Measurements from ENCODE around the gene ZFYVE28. TPM values are rescaled to one million over a fixed set of nuclear protein-coding genes. Genes with fewer than 3 reads are reported as not detected.

The ZFYVE28 gene
- total RNA-seq, 5 donors from 2014 or later (not counting 1 experiment from before 2014, with no cell fraction given) = 33.4 to 56.2 (median 45.4) TPM

- peaks cover 0 to 32% of the 10 kb centered on the region in 2 experiments for H3K4me1 ChIP-seq (ENCODE audit: control insufficient read depth in 1 of 2, extremely low read depth in 1 of 2, insufficient read depth in 2 of 2, low read length in 2 of 2)
- H3K27ac ChIP-seq (ENCODE audit: low read length) = no peak overlapping the region
- Mint-ChIP-seq H3K4me1 (peaks cover 5 to 16% (median 11%) of the 10 kb centered on the region in 3 donors), H3K9me3 (no peaks in the 10 kb centered on the region), H3K4me3 (no peak overlapping the region), H3K27me3 (no peaks in the 10 kb centered on the region), H3K36me3 (peaks cover 17% of the 10 kb centered on the region), H3K27ac (no peak overlapping the region)
- ATAC-seq (replicated peaks in 1 of 4) (no peak), DNase-seq (peak in 4 of 35 experiments; percentile 0 to 21 (median 0))
- peaks cover 16 to 77% of the 10 kb centered on the region in 2 donors for H3K36me3 ChIP-seq (ENCODE audit: control insufficient read depth in 2 of 2, extremely low read depth in 1 of 2, insufficient read depth in 1 of 2, low read length in 1 of 2)
- H3K9me3 ChIP-seq = no peaks in the 10 kb centered on the region
- H3K27me3 ChIP-seq (replicated peaks in 1 of 2; ENCODE audit: control insufficient read depth in 2 of 2, extremely low read depth in 1 of 2, insufficient read depth in 2 of 2, low read length in 1 of 2) = no peaks in the 10 kb centered on the region
- ChIA-PET POLR2A (interaction anchor here in 1 of 2 donors (0.7 kb wide), 1 partner anchor 72 kb away, joined by 3 read pairs; no protein-coding TSS in a partner anchor), CTCF (no interaction called here)
- H3K4me3 ChIP-seq (ENCODE audit: control insufficient read depth in 1 of 2, extremely low read depth in 1 of 2, low read length in 1 of 2) = no peak overlapping the region
- WGBS (ENCODE audit: insufficient coverage) = 95% methylated on average over 10 of the region's 32 CpGs
Measured at GRCh38 chr4:2254665-2255500, 163.6 kb downstream of the ZFYVE28 start.

- Histone ChIP-seq H3K27ac (ENCODE audit: low read length) (no peak overlapping the region), H3K4me3 (ENCODE audit: control insufficient read depth in 1 of 2, extremely low read depth in 1 of 2, low read length in 1 of 2) (no peak overlapping the region), H3K9me3 (no peaks in the 10 kb centered on the region), H3K27me3 (replicated peaks in 1 of 2; ENCODE audit: control insufficient read depth in 2 of 2, extremely low read depth in 1 of 2, insufficient read depth in 2 of 2, low read length in 1 of 2) (no peaks in the 10 kb centered on the region), H3K36me3 (ENCODE audit: control insufficient read depth in 2 of 2, extremely low read depth in 1 of 2, insufficient read depth in 1 of 2, low read length in 1 of 2) (peaks cover 22 to 73% of the 10 kb centered on the region in 2 donors), H3K4me1 (ENCODE audit: control insufficient read depth in 1 of 2, extremely low read depth in 1 of 2, insufficient read depth in 2 of 2, low read length in 2 of 2) (peaks cover 0 to 17% of the 10 kb centered on the region in 2 experiments)
- H3K36me3 Mint-ChIP-seq = peaks cover 17% of the 10 kb centered on the region
- H3K27me3 Mint-ChIP-seq = no peaks in the 10 kb centered on the region
- ChIA-PET CTCF (no interaction called here), POLR2A (no interaction called here)
- WGBS (ENCODE audit: insufficient coverage) = 92% methylated on average over 28 of the region's 32 CpGs
- no peaks in the 10 kb centered on the region for H3K9me3 Mint-ChIP-seq
- H3K4me3 Mint-ChIP-seq = no peak overlapping the region
- DNase-seq (peak in 2 of 35 experiments; percentile 1 to 3), ATAC-seq (replicated peaks in 1 of 4) (no peak)
- H3K27ac Mint-ChIP-seq = no peak overlapping the region
- H3K4me1 Mint-ChIP-seq = peaks cover 3 to 12% (median 11%) of the 10 kb centered on the region in 3 donors
Measured at GRCh38 chr4:2253160-2254084, 165.0 kb downstream of the ZFYVE28 start.

DNA sequence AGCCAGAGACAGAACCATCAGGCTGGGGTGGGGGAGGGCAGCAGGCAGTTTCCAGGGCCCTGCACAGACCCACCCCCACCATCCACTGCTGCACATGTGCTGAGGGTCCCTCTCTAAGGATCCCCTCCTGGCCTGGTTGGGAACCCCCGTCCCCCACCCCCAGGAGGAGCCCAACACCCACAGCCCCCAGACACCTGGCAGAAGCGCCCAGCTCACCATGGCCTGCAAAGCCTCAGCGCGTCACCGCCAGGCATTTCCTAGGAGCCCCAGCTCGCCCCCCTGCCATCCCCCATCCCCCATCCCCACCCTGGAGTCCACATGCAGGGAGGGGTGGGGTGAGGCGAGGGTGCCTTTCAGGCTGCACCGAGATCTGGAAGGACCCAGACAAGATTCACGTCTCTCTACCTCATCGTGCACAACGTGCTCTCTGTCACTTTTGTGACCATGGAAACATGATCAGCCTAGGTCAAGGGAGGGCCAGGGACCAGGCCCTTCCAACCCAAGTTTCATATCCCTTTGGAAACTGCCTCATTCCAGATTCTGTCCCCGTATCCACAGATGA is 165.8 kb downstream of the ZFYVE28 start:
- H3K36me3 ChIP-seq (ENCODE audit: control insufficient read depth in 2 of 2, extremely low read depth in 1 of 2, insufficient read depth in 1 of 2, low read length in 1 of 2) = peaks cover 25 to 67% of the 10 kb centered on the region in 2 donors
- peak in 1 of 35 experiments; percentile 1 for DNase-seq
- 87% methylated on average over 6 of the region's 12 CpGs for WGBS (ENCODE audit: insufficient coverage)
- Mint-ChIP-seq H3K36me3 (peaks cover 17% of the 10 kb centered on the region), H3K4me3 (no peak overlapping the region), H3K9me3 (no peaks in the 10 kb centered on the region), H3K27me3 (no peaks in the 10 kb centered on the region), H3K27ac (no peak overlapping the region), H3K4me1 (peaks cover under 1 to 12% (median 11%) of the 10 kb centered on the region in 3 donors)
- no peak overlapping the region for H3K27ac ChIP-seq (ENCODE audit: low read length)
- no peaks in the 10 kb centered on the region for H3K9me3 ChIP-seq
- POLR2A ChIA-PET = no interaction called here
- no peaks in the 10 kb centered on the region for H3K27me3 ChIP-seq (replicated peaks in 1 of 2; ENCODE audit: control insufficient read depth in 2 of 2, extremely low read depth in 1 of 2, insufficient read depth in 2 of 2, low read length in 1 of 2)
- no peak overlapping the region for H3K4me3 ChIP-seq (ENCODE audit: control insufficient read depth in 1 of 2, extremely low read depth in 1 of 2, low read length in 1 of 2)
- ATAC-seq (replicated peaks in 1 of 4) = no peak
- CTCF ChIA-PET = no interaction called here
- peaks cover 0 to 10% of the 10 kb centered on the region in 2 experiments for H3K4me1 ChIP-seq (ENCODE audit: control insufficient read depth in 1 of 2, extremely low read depth in 1 of 2, insufficient read depth in 2 of 2, low read length in 2 of 2)

DNA sequence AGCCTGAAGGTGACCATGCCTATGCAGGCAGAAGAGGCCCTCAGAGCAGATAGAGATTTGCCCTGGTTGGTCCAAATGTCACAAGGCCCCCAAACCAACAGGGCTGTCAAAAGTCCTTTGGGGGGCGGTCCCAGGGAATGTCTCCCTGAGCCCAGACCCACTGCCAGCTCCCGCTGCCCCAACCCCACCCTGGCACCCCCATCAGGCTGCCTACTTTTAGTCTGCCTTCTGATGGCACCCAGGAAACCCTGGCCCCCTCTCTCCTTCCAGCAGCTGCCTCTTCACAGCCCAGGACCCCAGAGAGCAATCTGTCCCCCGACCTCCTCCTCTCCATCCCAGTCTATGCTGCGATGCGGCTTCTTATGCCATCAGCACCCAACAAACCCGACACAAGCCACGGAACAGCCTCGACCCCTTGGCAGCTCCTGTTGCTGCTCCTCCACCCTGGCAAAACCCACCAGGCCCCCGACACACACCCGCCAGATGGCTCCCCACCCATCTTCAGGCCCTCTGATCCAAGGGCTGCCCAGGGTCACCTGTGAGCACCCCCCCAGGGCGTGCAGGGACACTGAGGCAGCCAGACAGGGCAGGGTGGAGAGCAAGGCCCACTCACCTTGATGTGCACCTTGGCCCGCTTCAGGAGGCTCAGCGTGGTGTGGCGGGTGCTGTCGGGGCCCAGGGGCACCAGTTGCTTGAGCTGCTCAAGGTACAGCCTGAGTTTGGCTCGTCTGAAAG is 166.5 kb downstream of the ZFYVE28 start:
- H3K9me3 Mint-ChIP-seq = no peaks in the 10 kb centered on the region
- ATAC-seq (replicated peaks in 1 of 4) (no peak), DNase-seq (peak in 4 of 35 experiments; percentile 0 to 10 (median 2))
- peaks cover 17% of the 10 kb centered on the region for H3K36me3 Mint-ChIP-seq
- H3K4me3 Mint-ChIP-seq = no peak overlapping the region
- H3K27ac Mint-ChIP-seq = peak overlapping the region; percentile 19 to 44
- no peak overlapping the region for H3K27ac ChIP-seq (ENCODE audit: low read length)
- H3K27me3 Mint-ChIP-seq = no peaks in the 10 kb centered on the region
- no peak overlapping the region for H3K4me3 ChIP-seq (ENCODE audit: control insufficient read depth in 1 of 2, extremely low read depth in 1 of 2, low read length in 1 of 2)
- no peaks in the 10 kb centered on the region for H3K9me3 ChIP-seq
- POLR2A ChIA-PET = no interaction called here
- 94% methylated on average over 10 of the region's 16 CpGs for WGBS (ENCODE audit: insufficient coverage)
- H3K4me1 Mint-ChIP-seq = peaks cover 0 to 11% (median 10%) of the 10 kb centered on the region in 3 donors
- H3K27me3 ChIP-seq (replicated peaks in 1 of 2; ENCODE audit: control insufficient read depth in 2 of 2, extremely low read depth in 1 of 2, insufficient read depth in 2 of 2, low read length in 1 of 2) = no peaks in the 10 kb centered on the region
- CTCF ChIA-PET = no interaction called here
- H3K36me3 ChIP-seq (ENCODE audit: control insufficient read depth in 2 of 2, extremely low read depth in 1 of 2, insufficient read depth in 1 of 2, low read length in 1 of 2) = peaks cover 28 to 60% of the 10 kb centered on the region in 2 donors
- H3K4me1 ChIP-seq (ENCODE audit: control insufficient read depth in 1 of 2, extremely low read depth in 1 of 2, insufficient read depth in 2 of 2, low read length in 2 of 2) = peaks cover 0 to 5% of the 10 kb centered on the region in 2 experiments

- ChIA-PET POLR2A (no interaction called here), CTCF (no interaction called here)
- H3K27me3 ChIP-seq (replicated peaks in 1 of 2; ENCODE audit: control insufficient read depth in 2 of 2, extremely low read depth in 1 of 2, insufficient read depth in 2 of 2, low read length in 1 of 2) = no peaks in the 10 kb centered on the region
- peaks cover 0 to 11% (median 8%) of the 10 kb centered on the region in 3 donors for H3K4me1 Mint-ChIP-seq
- peaks cover 0 to 3% of the 10 kb centered on the region in 2 experiments for H3K4me1 ChIP-seq (ENCODE audit: control insufficient read depth in 1 of 2, extremely low read depth in 1 of 2, insufficient read depth in 2 of 2, low read length in 2 of 2)
- peak in 1 of 35 experiments; percentile 8 for DNase-seq
- peaks cover 17% of the 10 kb centered on the region for H3K36me3 Mint-ChIP-seq
- 93% methylated on average over 23 of the region's 25 CpGs for WGBS (ENCODE audit: insufficient coverage)
- no peaks in the 10 kb centered on the region for H3K9me3 Mint-ChIP-seq
- no peak overlapping the region for H3K27ac ChIP-seq (ENCODE audit: low read length)
- H3K9me3 ChIP-seq = no peaks in the 10 kb centered on the region
- no peak overlapping the region for H3K4me3 ChIP-seq (ENCODE audit: control insufficient read depth in 1 of 2, extremely low read depth in 1 of 2, low read length in 1 of 2)
- no peak overlapping the region for H3K27ac Mint-ChIP-seq
- no peak for ATAC-seq (replicated peaks in 1 of 4)
- no peak overlapping the region for H3K4me3 Mint-ChIP-seq
- H3K36me3 ChIP-seq (ENCODE audit: control insufficient read depth in 2 of 2, extremely low read depth in 1 of 2, insufficient read depth in 1 of 2, low read length in 1 of 2) = peaks cover 28 to 56% of the 10 kb centered on the region in 2 donors
- no peaks in the 10 kb centered on the region for H3K27me3 Mint-ChIP-seq
Measured at GRCh38 chr4:2251073-2251794, 167.2 kb downstream of the ZFYVE28 start.
